H9 (cell line): Measurements from ENCODE around the gene TIMM17A. TPM values are rescaled to one million over a fixed set of nuclear protein-coding genes. Genes with fewer than 3 reads are reported as not detected.
A peak's percentile ranks its signal among the peaks of the same experiment; 100 is the strongest.

Experiments
- DNase-seq: peaks from one replicate; pipeline ENCODE4 v3.0.0-alpha.2; 2017
- H2AFZ ChIP-seq: one replicate; pipeline ENCODE4 v1.6.1; 2013; ENCODE audit warnings: mild to moderate bottlenecking, low read length, control low read depth, moderate library complexity
- H2AK5ac ChIP-seq: 2 replicates; pipeline ENCODE4 v1.6.1; 2013; ENCODE audit warnings: low read length, control low read depth, mixed read lengths; ENCODE audit not compliant: insufficient read length
- H2BK120ac ChIP-seq: one replicate; pipeline ENCODE4 v1.6.1; 2013; ENCODE audit warnings: low read depth, mild to moderate bottlenecking, low read length, control low read depth, inconsistent platforms; ENCODE audit not compliant: poor library complexity, severe bottlenecking
- H2BK12ac ChIP-seq: 2 replicates; pipeline ENCODE4 v1.6.1; 2013; ENCODE audit warnings: low read length, control low read depth, mixed read lengths, low read depth; ENCODE audit not compliant: insufficient read length
- H2BK15ac ChIP-seq: 2 replicates; pipeline ENCODE4 v1.6.1; 2013; ENCODE audit warnings: low read depth, low read length, control low read depth
- H2BK20ac ChIP-seq: one replicate; pipeline ENCODE4 v1.6.1; 2013; ENCODE audit warnings: low read depth, mild to moderate bottlenecking, low read length, control low read depth, inconsistent platforms; ENCODE audit not compliant: poor library complexity, severe bottlenecking
- H2BK5ac ChIP-seq: 2 replicates; pipeline ENCODE4 v1.6.1; 2013; ENCODE audit warnings: low read length, control low read depth, mixed read lengths; ENCODE audit not compliant: insufficient read length
- H3K14ac ChIP-seq: 2 replicates; pipeline ENCODE4 v1.6.1; 2013; ENCODE audit warnings: low read length, control low read depth; ENCODE audit not compliant: insufficient read depth
- H3K18ac ChIP-seq: 2 replicates; pipeline ENCODE4 v1.6.1; 2013; ENCODE audit warnings: low read depth, mild to moderate bottlenecking, mixed read lengths, low read length, control low read depth; ENCODE audit not compliant: insufficient read length
- H3K23ac ChIP-seq: 2 replicates; pipeline ENCODE4 v1.6.1; 2013; ENCODE audit warnings: low read length, control low read depth, mixed read lengths, low read depth; ENCODE audit not compliant: insufficient read length
- H3K23me2 ChIP-seq: 2 replicates; pipeline ENCODE4 v1.6.1; 2013; ENCODE audit warnings: low read depth, mild to moderate bottlenecking, mixed read lengths, low read length, control low read depth; ENCODE audit not compliant: insufficient read length, poor library complexity, severe bottlenecking
- H3K27ac ChIP-seq: 2 replicates; pipeline ENCODE4 v1.5.1; 2013; ENCODE audit warnings: low read length, control low read depth, mixed read lengths, low read depth; ENCODE audit not compliant: insufficient read length
- H3K27me3 ChIP-seq: 2 replicates; pipeline ENCODE4 v1.6.1; 2013; ENCODE audit warnings: low read length, control low read depth, inconsistent platforms; ENCODE audit not compliant: insufficient read depth
- H3K4ac ChIP-seq: 2 replicates; pipeline ENCODE4 v1.6.1; 2013; ENCODE audit warnings: low read depth, mild to moderate bottlenecking, control low read depth, inconsistent platforms, low read length, moderate library complexity
- H3K4me1 ChIP-seq: 2 replicates; pipeline ENCODE4 v1.6.1; 2013; ENCODE audit warnings: low read length, control low read depth, inconsistent platforms; ENCODE audit not compliant: insufficient read depth
- H3K4me2 ChIP-seq: 2 replicates; pipeline ENCODE4 v1.6.1; 2013; ENCODE audit warnings: low read length, control low read depth, mixed read lengths; ENCODE audit not compliant: insufficient read length, insufficient read depth
- H3K56ac ChIP-seq: 2 replicates; pipeline ENCODE4 v1.6.1; 2013; ENCODE audit warnings: low read depth, mild to moderate bottlenecking, mixed read lengths, low read length, control low read depth; ENCODE audit not compliant: insufficient read length
- H3K79me1 ChIP-seq: 2 replicates; pipeline ENCODE4 v1.6.1; 2013; ENCODE audit warnings: low read depth, mild to moderate bottlenecking, moderate library complexity, low read length, control low read depth, inconsistent platforms; ENCODE audit not compliant: insufficient read depth, poor library complexity, severe bottlenecking
- H3K79me2 ChIP-seq: 2 replicates; pipeline ENCODE4 v1.6.1; 2013; ENCODE audit warnings: low read length, control low read depth, inconsistent platforms; ENCODE audit not compliant: insufficient read depth
- H3K9ac ChIP-seq: 2 replicates; pipeline ENCODE4 v1.6.1; 2013; ENCODE audit warnings: low read length, control low read depth, mixed read lengths; ENCODE audit not compliant: insufficient read length; ENCODE audit errors: extremely low read depth
- H3K9me3 ChIP-seq: one replicate; pipeline ENCODE4 v1.6.1; 2013; ENCODE audit warnings: low read depth, low read length, inconsistent platforms; ENCODE audit not compliant: control insufficient read depth
- H3T11ph ChIP-seq: one replicate; pipeline ENCODE4 v1.6.1; 2013; ENCODE audit warnings: mild to moderate bottlenecking, low read length, control low read depth, inconsistent platforms
- H4K20me1 ChIP-seq: one replicate; pipeline ENCODE4 v1.6.1; 2013; ENCODE audit not compliant: control insufficient read depth, insufficient read length, insufficient read depth
- H4K5ac ChIP-seq: 2 replicates; pipeline ENCODE4 v1.6.1; 2013; ENCODE audit warnings: low read depth, mild to moderate bottlenecking, mixed read lengths, low read length, control low read depth; ENCODE audit not compliant: insufficient read length
- H4K8ac ChIP-seq: replicated peaks from 2 replicates; pipeline ENCODE4 v1.6.1; 2013; ENCODE audit warnings: low read length, control low read depth, mixed read lengths, low read depth; ENCODE audit not compliant: insufficient read length
- H4K91ac ChIP-seq: 2 replicates; pipeline ENCODE4 v1.6.1; 2013; ENCODE audit warnings: low read depth, mild to moderate bottlenecking, moderate library complexity, mixed read lengths, low read length, control low read depth; ENCODE audit not compliant: insufficient read length
- H3K27ac Mint-ChIP-seq, 3 experiments: 2 replicates in 2 of 3; 3 replicates in 1 of 3; pipeline ENCODE4 v1.8.0; 2020 to 2021; ENCODE audit warnings: mixed read lengths in 3 of 3, mild to moderate bottlenecking in 1 of 3, moderate library complexity in 1 of 3
- H3K27me3 Mint-ChIP-seq: 2 replicates; pipeline ENCODE4 v1.8.0; 2021; ENCODE audit warnings: low read depth, mild to moderate bottlenecking, moderate library complexity, mixed read lengths
- H3K36me3 Mint-ChIP-seq, 3 experiments: 2 replicates in 2 of 3; 3 replicates in 1 of 3; pipeline ENCODE4 v1.8.0; 2020 to 2021; ENCODE audit warnings: low read depth in 3 of 3, mixed read lengths in 3 of 3; ENCODE audit not compliant: insufficient read depth in 1 of 3
- H3K4me1 Mint-ChIP-seq, 2 experiments: 2 replicates each; pipeline ENCODE4 v1.8.0; 2020; ENCODE audit warnings: mixed read lengths in 2 of 2
- H3K4me3 Mint-ChIP-seq, 2 experiments: 2 replicates in 1 of 2; 3 replicates in 1 of 2; pipeline ENCODE4 v1.8.0; 2020 to 2021; ENCODE audit warnings: mild to moderate bottlenecking in 2 of 2, mixed read lengths in 2 of 2, moderate library complexity in 1 of 2
- H3K9me3 Mint-ChIP-seq, 2 experiments: 2 replicates in 1 of 2; 3 replicates in 1 of 2; pipeline ENCODE4 v1.8.0; 2020; ENCODE audit warnings: mild to moderate bottlenecking in 2 of 2, mixed read lengths in 2 of 2, moderate library complexity in 1 of 2
- WGBS: extraction: QIAGEN DNeasy Blood & Tissue Kit; methylation state at CpG from one replicate; pipeline ENCODE4 v1.1.7; 2013; ENCODE audit warnings: missing lambda C conversion rate, low lambda C conversion rate, mixed read lengths; ENCODE audit not compliant: insufficient read length; ENCODE audit errors: extremely low coverage; 5-methylcytosine and 5-hydroxymethylcytosine counted together
- total RNA-seq: library from RNA; stranded (reverse); gene quantifications from 2 replicates; pipeline ENCODE4 v1.2.1, GENCODE V29; 2021
- TF ChIP-seq, protein P1 (sequence below): fragments of 200-600 bp; sonication (generic); conservative IDR thresholded peaks from 3 replicates; pipeline ENCODE4 v1.8.0; 2021; ENCODE audit warnings: antibody characterized with exemption, mild to moderate bottlenecking

Gene TIMM17A
- total RNA-seq, 1 experiment from 2014 or later, result 60.9 TPM

DNA sequence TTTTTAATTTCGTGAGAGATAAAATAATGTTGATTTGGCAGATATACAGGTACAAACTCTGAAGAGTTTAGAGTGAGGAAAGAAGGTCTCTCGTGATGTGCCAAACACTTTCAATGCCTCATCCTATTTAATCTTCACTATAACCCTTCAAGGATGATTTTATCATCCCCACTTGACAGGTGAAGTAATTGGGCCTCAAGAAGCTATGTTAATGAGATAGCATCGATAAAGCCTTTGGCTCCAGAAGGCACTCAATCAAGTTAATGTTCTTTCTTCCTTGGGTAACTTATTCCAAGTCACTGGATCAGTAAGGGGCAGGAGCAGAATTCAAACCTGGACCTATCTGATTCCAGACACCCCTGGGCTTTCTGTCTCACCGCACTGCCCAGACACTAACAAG, 16.2 kb upstream of the TIMM17A start:
- no peaks in the 10 kb centered on the region for H3K36me3 Mint-ChIP-seq
- no peak overlapping the region for H3K4ac ChIP-seq
- peaks cover 6% of the 10 kb centered on the region for H3K23me2 ChIP-seq
- no peak overlapping the region for H2BK120ac ChIP-seq
- H3K4me1 Mint-ChIP-seq, result peaks cover 7 to 23% of the 10 kb centered on the region in 2 experiments
- H3K4me1 ChIP-seq, result peaks cover 6% of the 10 kb centered on the region
- H4K5ac ChIP-seq, result no peak overlapping the region
- no peaks in the 10 kb centered on the region for H4K20me1 ChIP-seq
- H2BK12ac ChIP-seq, result no peak overlapping the region
- no peak overlapping the region for H2AFZ ChIP-seq
- H2BK20ac ChIP-seq, result no peak overlapping the region
- H3K79me1 ChIP-seq, result no peaks in the 10 kb centered on the region
- no CpG with 5 or more reads among the region's 4 CpGs for WGBS
- H3T11ph ChIP-seq, result no peak overlapping the region
- no peak overlapping the region for H4K91ac ChIP-seq
- H3K9me3 Mint-ChIP-seq, result no peaks in the 10 kb centered on the region
- H3K27ac ChIP-seq, result no peak overlapping the region
- H4K8ac ChIP-seq, result no peak overlapping the region
- TF ChIP-seq, protein P1, sequence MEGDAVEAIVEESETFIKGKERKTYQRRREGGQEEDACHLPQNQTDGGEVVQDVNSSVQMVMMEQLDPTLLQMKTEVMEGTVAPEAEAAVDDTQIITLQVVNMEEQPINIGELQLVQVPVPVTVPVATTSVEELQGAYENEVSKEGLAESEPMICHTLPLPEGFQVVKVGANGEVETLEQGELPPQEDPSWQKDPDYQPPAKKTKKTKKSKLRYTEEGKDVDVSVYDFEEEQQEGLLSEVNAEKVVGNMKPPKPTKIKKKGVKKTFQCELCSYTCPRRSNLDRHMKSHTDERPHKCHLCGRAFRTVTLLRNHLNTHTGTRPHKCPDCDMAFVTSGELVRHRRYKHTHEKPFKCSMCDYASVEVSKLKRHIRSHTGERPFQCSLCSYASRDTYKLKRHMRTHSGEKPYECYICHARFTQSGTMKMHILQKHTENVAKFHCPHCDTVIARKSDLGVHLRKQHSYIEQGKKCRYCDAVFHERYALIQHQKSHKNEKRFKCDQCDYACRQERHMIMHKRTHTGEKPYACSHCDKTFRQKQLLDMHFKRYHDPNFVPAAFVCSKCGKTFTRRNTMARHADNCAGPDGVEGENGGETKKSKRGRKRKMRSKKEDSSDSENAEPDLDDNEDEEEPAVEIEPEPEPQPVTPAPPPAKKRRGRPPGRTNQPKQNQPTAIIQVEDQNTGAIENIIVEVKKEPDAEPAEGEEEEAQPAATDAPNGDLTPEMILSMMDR, result no peak
- H3K56ac ChIP-seq, result no peak overlapping the region
- H3K4me3 Mint-ChIP-seq, result no peak overlapping the region
- peak overlapping the region in 1 of 3 experiments; percentile 78; a peak in 2 of 7 replicates for H3K27ac Mint-ChIP-seq
- H3K9me3 ChIP-seq, result no peaks in the 10 kb centered on the region
- H3K9ac ChIP-seq, result no peak overlapping the region
- DNase-seq, result no peak
- no peaks in the 10 kb centered on the region for H3K27me3 ChIP-seq
- peaks cover 3% of the 10 kb centered on the region; the same call in 1 of the 2 replicates for H3K27me3 Mint-ChIP-seq
- no peaks in the 10 kb centered on the region for H3K79me2 ChIP-seq
- no peak overlapping the region for H2BK15ac ChIP-seq
- no peak overlapping the region for H3K18ac ChIP-seq
- no peak overlapping the region for H3K23ac ChIP-seq
- H3K14ac ChIP-seq, result no peak overlapping the region
- no peak overlapping the region for H2BK5ac ChIP-seq
- H2AK5ac ChIP-seq, result no peak overlapping the region
- H3K4me2 ChIP-seq, result no peak overlapping the region
